ENCODE measurements around the gene SPACA9. TPM values are rescaled to one million over a fixed set of nuclear protein-coding genes. Genes with fewer than 3 reads are reported as not detected.

The SPACA9 gene
- total RNA-seq, 1 donor from 2014 or later = 3.5 TPM

GRCh38 chr9:132886334-132886725 lies 7.6 kb downstream of the SPACA9 start:
- intact Hi-C loops (cut with DNase I) = no loop called here
- DNase-seq (no peak), ATAC-seq (ENCODE audit: poor library complexity) (no peak)

- intact Hi-C loops (cut with DNase I) = no loop called here
- ATAC-seq (ENCODE audit: poor library complexity) (no peak), DNase-seq (no peak)
Measured at GRCh38 chr9:132887181-132888120, 8.8 kb downstream of the SPACA9 start.

GRCh38 chr9:132888151-132888550 lies 9.5 kb downstream of the SPACA9 start:
- ATAC-seq (ENCODE audit: poor library complexity) (no peak), DNase-seq (no peak)
- intact Hi-C loops (cut with DNase I) = no loop called here

- DNase-seq (no peak), ATAC-seq (ENCODE audit: poor library complexity) (no peak)
- intact Hi-C loops (cut with DNase I) = no loop called here
Measured at GRCh38 chr9:132892400-132892799, 13.7 kb downstream of the SPACA9 start.

GRCh38 chr9:132894346-132894745 lies 15.6 kb downstream of the SPACA9 start:
- intact Hi-C loops (cut with DNase I) = no loop called here
- no peak for DNase-seq
- ATAC-seq (ENCODE audit: poor library complexity) = no peak

GRCh38 chr9:132894862-132895835 lies 16.5 kb downstream of the SPACA9 start:
- ATAC-seq (ENCODE audit: poor library complexity) (no peak), DNase-seq (no peak)
- intact Hi-C loops (cut with DNase I) = no loop called here

GRCh38 chr9:132896264-132896663 lies 17.6 kb downstream of the SPACA9 start:
- intact Hi-C loops (cut with DNase I) = no loop called here
- no peak for ATAC-seq (ENCODE audit: poor library complexity)
- DNase-seq = no peak

GRCh38 chr9:132896906-132897305 lies 18.2 kb downstream of the SPACA9 start:
- DNase-seq (no peak), ATAC-seq (ENCODE audit: poor library complexity) (peak; percentile 84)
- intact Hi-C loops (cut with DNase I) = no loop called here

GRCh38 chr9:132898051-132898450 lies 19.4 kb downstream of the SPACA9 start:
- no peak for DNase-seq
- ATAC-seq (ENCODE audit: poor library complexity) = no peak
- intact Hi-C loops (cut with DNase I) = no loop called here

GRCh38 chr9:132901858-132902831 lies 23.4 kb downstream of the SPACA9 start:
- peak; percentile 65 for ATAC-seq (ENCODE audit: poor library complexity)
- intact Hi-C loops (cut with DNase I) = no loop called here
- peak; percentile 56 for DNase-seq

GRCh38 chr9:132903574-132904492 lies 25.1 kb downstream of the SPACA9 start:
- intact Hi-C loops (cut with DNase I) = no loop called here
- DNase-seq (no peak), ATAC-seq (ENCODE audit: poor library complexity) (no peak)

- intact Hi-C loops (cut with DNase I) = no loop called here
- ATAC-seq (ENCODE audit: poor library complexity) = no peak
- DNase-seq = no peak
Measured at GRCh38 chr9:132905726-132906125, 27.0 kb downstream of the SPACA9 start.

- intact Hi-C loops (cut with DNase I) = no loop called here
- no peak for DNase-seq
Measured at GRCh38 chr9:132908635-132909034, 29.9 kb downstream of the SPACA9 start.

GRCh38 chr9:132909311-132909710 lies 30.6 kb downstream of the SPACA9 start:
- DNase-seq (no peak), ATAC-seq (ENCODE audit: poor library complexity) (no peak)
- intact Hi-C loops (cut with DNase I) = no loop called here

More at GRCh38 chr9:132908635-132909034, 29.9 kb downstream of the SPACA9 start:
- ATAC-seq (ENCODE audit: poor library complexity) = no peak

- intact Hi-C loops (cut with DNase I) = no loop called here
- ATAC-seq (ENCODE audit: poor library complexity) = no peak
- no peak for DNase-seq
Measured at GRCh38 chr9:132910376-132910775, 31.7 kb downstream of the SPACA9 start.

GRCh38 chr9:132912131-132912530 lies 33.4 kb downstream of the SPACA9 start:
- ATAC-seq (ENCODE audit: poor library complexity) (no peak), DNase-seq (no peak)
- intact Hi-C loops (cut with DNase I) = no loop called here

- no peak for DNase-seq
- intact Hi-C loops (cut with DNase I) = no loop called here
- no peak for ATAC-seq (ENCODE audit: poor library complexity)
Measured at GRCh38 chr9:132914924-132915323, 36.2 kb downstream of the SPACA9 start.
